GM12875 (cell line): ENCODE data around the gene RGN.
"Not testable (repeated sequence)": the region's sequence is repeated elsewhere in the genome, so short reads cannot be mapped to it uniquely, and the experiment has no call there.

Experiments used
- H3K4me3 ChIP-seq: one replicate; pipeline ENCODE4 v1.5.1; 2011; ENCODE audit warnings: low read depth, low read length, control low read depth
- TF ChIP-seq, protein P1 (sequence below): IDR thresholded peaks from 2 replicates; pipeline ENCODE4 v1.5.1; 2011; ENCODE audit warnings: low read depth, mild to moderate bottlenecking, control low read depth, inconsistent platforms, low read length, moderate library complexity, borderline replicate concordance; ENCODE audit not compliant: insufficient read depth

The RGN gene

DNA sequence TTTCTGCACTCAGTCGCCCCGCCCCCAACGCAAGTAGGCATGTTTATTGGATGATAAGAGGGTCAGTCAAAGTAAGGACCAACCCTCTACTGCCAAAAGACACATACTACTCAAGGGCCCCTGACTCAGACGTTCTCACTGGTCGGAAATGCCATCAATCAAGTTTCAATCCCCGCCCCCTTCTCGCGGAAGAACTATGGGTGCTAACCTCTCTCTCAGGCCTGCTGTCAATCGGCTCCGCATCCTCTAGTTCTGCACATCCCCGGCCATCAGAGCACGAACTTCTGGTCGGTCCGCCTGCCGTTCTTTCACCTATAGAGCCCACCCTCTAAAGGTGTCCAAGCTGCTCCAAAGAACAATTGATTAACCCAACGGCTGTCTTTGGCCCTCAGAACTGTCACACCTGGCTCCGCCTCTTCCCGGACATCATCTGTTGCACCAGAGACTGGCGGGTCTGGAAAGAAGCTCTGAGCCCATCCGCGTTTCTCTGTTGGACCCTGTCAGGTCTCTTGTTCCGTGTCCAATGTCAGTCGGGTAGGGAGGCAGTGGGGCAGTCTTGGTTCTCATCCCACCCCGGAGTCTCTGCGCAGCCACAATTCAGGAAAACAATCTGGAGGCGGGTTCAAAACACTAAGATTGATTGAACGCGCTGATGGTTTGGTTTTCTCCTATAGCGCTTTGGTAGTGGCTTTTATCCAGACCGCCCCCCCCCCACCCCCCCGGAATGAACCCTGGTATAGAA lies 51.1 kb downstream of the RGN start:
- peak overlapping the region; percentile 61 for H3K4me3 ChIP-seq
- TF ChIP-seq, protein P1, sequence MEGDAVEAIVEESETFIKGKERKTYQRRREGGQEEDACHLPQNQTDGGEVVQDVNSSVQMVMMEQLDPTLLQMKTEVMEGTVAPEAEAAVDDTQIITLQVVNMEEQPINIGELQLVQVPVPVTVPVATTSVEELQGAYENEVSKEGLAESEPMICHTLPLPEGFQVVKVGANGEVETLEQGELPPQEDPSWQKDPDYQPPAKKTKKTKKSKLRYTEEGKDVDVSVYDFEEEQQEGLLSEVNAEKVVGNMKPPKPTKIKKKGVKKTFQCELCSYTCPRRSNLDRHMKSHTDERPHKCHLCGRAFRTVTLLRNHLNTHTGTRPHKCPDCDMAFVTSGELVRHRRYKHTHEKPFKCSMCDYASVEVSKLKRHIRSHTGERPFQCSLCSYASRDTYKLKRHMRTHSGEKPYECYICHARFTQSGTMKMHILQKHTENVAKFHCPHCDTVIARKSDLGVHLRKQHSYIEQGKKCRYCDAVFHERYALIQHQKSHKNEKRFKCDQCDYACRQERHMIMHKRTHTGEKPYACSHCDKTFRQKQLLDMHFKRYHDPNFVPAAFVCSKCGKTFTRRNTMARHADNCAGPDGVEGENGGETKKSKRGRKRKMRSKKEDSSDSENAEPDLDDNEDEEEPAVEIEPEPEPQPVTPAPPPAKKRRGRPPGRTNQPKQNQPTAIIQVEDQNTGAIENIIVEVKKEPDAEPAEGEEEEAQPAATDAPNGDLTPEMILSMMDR, result no peak

GRCh38 chrX:47129899-47130358 lies 51.7 kb downstream of the RGN start:
- TF ChIP-seq, protein P1, result no peak
- H3K4me3 ChIP-seq, result peak overlapping the region; percentile 61

DNA sequence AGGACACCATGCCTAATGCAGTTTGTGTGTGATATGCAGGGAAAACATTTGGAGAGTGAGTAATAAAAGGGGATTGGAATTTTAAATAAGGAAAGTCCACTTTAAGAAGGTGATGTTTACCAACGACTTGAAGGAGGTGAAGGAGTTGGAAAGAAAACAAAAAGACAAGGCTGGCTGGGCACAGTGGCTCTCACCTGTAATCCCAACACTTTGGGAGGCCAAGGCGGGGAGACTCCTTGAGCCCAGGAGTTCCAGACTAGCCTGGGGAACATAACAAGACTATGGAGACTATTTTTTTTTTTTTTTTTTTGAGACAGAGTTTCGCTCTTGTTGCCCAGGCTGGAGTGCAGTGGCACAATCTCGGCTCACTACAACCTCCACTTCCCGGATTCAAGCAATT lies 55.2 kb downstream of the RGN start:
- no peak overlapping the region for H3K4me3 ChIP-seq
- TF ChIP-seq, protein P1, result no peak

DNA sequence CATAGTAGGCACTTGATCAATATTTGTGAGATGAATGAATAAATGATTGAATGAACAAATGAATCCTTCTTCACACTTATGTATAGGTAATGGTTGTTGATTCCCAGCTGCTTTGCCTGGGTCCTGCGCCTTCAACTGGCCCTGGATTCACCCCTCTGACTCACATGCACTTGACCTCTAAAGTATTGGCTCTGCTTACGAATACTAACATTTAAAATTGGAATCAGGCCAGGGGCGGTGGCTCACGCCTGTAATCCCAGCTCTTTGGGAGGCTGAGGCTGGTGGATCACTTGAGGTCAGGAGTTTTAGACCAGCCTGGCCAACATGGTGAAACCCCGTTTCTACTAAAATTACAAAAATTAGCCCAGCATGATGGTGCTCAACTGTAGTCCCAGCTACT lies 57.4 kb downstream of the RGN start:
- H3K4me3 ChIP-seq, result not testable (repeated sequence)

GRCh38 chrX:47138171-47138570 lies 59.9 kb downstream of the RGN start:
- H3K4me3 ChIP-seq, result no peak overlapping the region
- TF ChIP-seq, protein P1, result no peak
